ENCODE results near the gene EEF1AKMT4.

DNA sequence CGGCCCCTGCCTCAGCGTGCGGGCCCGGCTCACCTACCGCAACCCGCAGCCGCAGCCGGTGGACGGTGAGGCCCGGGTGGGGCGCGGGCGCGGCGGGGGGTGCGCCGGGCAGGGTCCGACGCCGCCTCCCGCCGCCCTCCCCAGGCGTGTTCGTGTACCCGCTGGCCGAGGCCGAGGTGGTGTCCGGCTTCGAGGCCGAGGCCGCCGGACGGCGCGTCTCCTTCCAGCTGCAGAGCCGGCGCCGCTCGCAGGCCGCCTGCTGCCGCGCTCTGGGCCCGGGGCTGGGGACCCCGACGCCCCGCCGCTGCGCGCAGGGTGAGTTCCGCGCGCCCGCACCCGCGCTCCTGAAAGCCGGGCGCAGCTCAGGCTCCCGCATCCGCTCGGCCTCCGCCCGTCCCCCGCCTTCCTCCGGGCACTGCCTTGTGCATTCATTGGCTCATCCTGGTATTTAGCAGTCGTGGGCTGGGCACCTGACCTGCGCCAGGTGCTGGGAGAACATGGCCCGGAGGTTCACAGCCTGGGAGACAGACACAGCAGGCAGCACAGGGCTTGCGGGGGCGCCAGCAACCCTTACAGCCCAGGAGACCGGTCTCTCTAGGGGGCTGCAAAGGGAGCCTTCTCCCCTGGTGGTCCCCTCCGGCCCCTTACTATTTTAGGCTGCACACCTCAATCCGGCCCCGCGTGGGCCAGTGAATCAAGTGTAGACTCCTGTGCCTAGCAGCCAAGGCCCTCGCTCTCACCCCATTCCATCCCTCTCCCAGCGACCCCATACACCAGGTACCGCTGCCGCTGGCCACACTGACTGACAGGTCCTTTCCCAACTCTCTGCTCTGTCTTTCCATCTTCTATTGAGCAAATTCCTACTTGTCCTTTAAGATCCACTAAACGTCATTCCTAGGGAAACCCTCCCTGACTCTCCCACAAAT is 18.6 kb upstream of the EEF1AKMT4 start:
- TF ChIP-seq, protein P1, sequence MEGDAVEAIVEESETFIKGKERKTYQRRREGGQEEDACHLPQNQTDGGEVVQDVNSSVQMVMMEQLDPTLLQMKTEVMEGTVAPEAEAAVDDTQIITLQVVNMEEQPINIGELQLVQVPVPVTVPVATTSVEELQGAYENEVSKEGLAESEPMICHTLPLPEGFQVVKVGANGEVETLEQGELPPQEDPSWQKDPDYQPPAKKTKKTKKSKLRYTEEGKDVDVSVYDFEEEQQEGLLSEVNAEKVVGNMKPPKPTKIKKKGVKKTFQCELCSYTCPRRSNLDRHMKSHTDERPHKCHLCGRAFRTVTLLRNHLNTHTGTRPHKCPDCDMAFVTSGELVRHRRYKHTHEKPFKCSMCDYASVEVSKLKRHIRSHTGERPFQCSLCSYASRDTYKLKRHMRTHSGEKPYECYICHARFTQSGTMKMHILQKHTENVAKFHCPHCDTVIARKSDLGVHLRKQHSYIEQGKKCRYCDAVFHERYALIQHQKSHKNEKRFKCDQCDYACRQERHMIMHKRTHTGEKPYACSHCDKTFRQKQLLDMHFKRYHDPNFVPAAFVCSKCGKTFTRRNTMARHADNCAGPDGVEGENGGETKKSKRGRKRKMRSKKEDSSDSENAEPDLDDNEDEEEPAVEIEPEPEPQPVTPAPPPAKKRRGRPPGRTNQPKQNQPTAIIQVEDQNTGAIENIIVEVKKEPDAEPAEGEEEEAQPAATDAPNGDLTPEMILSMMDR (IDR thresholded peaks at IDR 0.05; ENCODE audit: insufficient read depth, low read depth, low read length), result no peak
- TF ChIP-seq EZH2 (IDR thresholded peaks at IDR 0.05; ENCODE audit: insufficient read depth, low read length), result peak; percentile 97

All from astrocyte (in vitro differentiated cells and primary cell).